ENCODE measurements around the gene PTGES3L.
"Not testable (repeated sequence)": the region's sequence is repeated elsewhere in the genome, so short reads cannot be mapped to it uniquely, and the experiment has no call there.

Gene PTGES3L

GRCh38 chr17:42919522-42920077, 60.3 kb downstream of the PTGES3L start:
- not testable (repeated sequence) for DNase-seq (ENCODE audit: low spot score)

- DNase-seq (ENCODE audit: low spot score): no peak
These were observed 60.9 kb downstream of the PTGES3L start for GRCh38 chr17:42918902-42919521.

Measured in iPS-NIHi11 (cell line).